ENCODE results near the gene CYBC1.
A peak's percentile ranks its signal among the peaks of the same experiment; 100 is the strongest.
"Not testable (repeated sequence)": the region's sequence is repeated elsewhere in the genome, so short reads cannot be mapped to it uniquely, and the experiment has no call there.

CYBC1 gene

DNA sequence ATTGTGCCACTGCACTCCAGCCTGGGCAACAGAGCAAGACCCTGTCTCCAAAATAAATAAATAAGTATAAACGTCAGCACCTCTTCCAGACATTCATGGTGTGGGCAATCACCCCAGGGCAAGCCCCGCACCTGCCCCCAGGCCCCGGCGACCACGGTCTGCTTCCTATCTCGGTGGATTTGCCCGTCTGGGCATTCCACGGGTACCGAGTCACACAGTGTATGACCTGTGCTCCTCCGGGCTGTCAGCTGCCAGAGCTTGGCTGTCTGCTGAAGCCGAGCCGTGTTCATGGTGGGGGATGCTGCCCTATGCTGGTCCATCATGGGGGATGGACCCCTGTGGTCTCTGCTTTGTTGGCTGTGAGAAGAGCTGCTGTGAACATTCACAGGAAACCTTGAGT, 15.4 kb downstream of the CYBC1 start:
- DNase-seq (ENCODE audit: low spot score), result no peak

DNA sequence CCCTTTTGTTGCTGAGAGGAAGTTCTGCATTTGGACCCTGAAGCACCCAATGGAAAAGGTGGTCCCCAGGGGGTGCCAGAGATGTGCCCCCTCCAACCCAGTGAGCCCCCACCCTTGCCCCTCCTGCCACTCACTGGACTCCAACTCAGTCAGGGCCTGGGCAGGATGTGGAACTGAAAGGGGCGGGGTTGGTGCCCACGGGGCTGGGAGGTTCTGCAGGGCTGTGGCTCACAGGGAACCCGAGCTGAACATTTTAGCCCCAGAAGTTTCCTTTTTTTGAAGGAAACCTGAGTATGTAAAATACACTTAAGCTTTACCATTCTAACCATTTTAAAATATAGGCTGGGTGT, 16.4 kb downstream of the CYBC1 start:
- no peak for DNase-seq (ENCODE audit: low spot score)

DNA sequence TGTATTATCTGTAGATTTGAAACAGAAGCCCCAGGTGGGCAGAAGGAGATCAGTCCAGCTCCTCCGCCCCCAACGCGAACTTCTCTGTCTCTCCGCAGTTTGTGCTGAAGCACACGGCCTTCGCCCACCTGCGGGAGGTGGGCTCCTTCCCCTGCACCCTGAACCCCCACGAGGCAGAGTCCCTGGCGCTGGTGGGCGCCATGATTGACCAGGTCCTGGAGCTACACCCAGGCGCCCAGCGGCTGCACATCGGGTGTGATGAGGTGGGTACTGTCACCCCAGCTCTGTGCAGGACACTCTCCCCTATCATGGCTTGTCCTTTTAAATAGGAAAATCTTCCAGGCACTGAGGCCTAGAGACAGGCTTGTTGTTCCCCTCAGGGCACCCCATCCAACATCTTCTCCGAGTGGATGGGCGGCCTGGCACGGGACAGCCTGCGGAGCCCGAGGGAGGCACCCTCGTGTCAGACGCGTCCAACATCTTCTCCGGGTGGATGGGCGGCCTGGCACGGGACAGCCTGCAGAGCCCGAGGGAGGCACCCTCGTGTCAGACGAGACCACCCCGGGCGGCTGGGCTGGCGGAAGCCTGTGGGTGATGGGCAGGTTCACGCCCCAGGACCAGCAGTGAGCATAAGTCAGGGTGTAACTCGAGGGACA, 16.9 kb downstream of the CYBC1 start:
- DNase-seq (ENCODE audit: low spot score), result no peak

DNA sequence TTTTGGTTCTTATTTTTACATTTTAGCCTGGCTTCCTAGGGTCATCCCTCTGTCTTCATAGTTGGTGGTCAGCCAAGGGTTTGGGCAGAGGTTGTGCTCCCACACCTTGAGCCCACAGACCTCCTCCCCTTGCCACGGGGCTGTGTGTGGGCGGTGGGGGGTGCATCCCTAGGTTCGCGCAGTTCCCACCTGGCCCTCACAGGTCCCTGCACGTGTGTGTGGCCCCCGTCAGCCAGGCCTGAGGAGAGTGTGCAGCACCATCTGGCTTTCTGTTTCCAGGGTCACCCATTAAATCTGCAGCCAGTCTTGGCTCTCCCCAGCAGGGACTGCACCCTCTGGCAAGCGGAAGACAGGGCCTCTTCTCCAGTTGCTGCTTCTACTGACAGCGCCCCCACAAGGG, 18.5 kb downstream of the CYBC1 start:
- no peak for DNase-seq (ENCODE audit: low spot score)

DNA sequence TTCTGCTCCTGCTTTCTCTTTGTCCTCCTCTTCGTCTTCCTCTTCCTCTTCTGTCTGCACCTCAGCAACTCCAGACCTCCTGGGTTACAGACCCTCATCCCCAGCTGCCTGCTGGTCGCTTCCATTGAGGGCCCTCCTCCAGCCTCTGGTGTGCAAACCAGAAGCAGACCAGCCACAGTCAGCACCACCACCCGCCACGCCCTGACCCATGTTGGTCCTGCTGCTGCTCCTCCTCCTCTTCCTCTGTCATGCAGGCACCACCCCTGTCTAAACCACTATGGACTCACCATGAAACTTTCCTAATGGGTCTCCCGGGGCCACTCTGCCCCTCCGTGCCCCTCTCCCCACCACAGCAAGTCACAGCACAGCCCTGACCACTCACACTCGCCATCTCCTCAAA, 20.7 kb downstream of the CYBC1 start:
- no peak for DNase-seq (ENCODE audit: low spot score)

DNA sequence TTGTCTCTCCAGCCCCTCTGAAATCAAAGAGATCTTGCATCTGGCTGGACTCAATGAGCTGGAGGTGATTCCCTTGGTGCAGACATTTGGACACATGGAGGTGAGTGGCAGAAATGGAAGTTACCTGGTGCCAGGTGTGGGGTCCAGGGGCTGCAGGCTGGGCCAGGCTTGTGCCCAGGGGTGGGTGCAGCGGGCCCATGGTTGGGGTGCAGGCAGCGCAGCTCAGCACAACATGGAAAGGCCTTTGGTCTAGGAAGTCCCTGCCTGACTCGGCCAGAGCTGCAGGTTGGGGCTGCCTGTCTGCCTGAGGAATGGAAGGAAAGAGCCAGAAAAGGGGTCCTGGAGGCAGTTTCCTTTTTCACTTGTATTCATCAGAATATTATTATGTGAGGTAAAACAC, 22.0 kb downstream of the CYBC1 start:
- no peak for DNase-seq (ENCODE audit: low spot score)

DNA sequence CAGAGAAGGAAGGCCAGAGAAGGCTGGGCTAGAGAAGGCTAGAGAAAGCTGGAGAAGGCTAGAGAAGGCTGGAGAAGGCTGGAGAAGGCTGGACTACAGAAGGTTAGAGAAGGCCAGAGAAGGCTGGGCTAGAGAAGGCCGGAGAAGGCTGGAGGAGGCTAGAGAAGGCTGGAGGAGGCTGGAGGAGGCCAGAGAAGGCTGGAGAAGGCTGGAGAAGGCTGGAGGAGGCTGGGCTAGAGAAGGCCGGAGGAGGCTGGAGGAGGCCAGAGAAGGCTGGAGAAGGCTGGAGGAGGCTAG, 25.7 kb downstream of the CYBC1 start:
- DNase-seq (ENCODE audit: low spot score), result no peak

DNA sequence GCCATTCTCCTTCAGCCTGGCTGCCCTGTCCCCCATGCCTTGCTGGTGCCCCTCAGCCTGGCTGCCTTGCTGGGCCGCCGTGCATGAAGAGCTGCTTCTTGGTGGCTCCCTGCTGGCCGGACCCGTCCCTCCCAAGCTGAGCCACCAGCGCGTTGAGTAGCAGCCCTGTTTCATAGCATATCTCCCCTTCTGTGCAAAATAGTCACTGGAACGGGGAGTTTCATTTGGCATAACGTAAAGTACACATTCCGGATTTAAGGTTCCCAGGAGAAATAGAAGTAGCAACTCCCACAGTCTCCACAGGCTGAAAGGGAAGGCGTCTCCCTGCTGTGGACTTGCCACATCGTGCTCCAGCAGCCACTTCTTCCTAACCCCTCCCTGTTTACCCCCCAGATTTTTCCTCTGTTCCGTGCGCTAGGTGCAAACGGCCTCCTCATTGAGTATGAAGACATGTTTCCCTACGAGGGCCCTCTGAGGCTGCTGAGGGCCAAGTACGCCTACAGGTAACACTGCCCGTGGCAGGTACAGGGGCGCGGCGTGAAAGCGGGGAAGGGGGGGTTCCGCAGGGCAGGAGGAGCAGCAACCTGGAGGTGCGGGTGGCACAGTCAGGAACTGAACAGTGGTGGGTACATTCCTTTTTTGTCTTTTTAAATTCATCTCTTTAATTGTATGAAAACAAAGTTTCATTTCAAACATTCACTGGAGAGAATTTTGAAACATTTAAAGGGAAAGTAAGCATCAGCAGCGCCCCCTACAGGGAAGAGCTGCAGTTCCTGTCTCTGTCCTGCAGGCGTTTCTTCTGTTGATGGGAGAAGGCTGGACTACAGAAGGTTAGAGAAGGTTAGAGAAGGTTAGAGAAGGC, 26.3 kb downstream of the CYBC1 start:
- DNase-seq (ENCODE audit: low spot score), result peak; percentile 34

DNA sequence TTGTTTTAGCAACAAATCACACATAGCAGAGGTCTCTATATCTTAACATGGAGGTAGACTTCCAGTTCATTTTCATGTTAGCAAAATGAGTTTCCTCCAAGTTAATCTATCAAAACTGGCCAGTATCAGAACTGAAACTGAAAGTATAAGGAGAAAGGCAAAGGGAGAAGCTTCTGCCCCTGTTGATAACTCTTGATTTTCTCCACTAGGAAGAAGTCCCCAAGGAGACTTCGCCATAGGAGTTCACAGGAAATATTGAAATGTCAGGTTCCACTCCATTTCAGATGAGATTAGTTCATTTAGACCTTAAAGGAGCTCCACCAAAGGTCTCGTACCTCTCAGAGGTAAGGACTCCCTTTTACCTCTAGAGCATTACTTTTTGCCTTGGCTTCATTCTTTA, 31.0 kb downstream of the CYBC1 start:
- no peak for DNase-seq (ENCODE audit: low spot score)

DNA sequence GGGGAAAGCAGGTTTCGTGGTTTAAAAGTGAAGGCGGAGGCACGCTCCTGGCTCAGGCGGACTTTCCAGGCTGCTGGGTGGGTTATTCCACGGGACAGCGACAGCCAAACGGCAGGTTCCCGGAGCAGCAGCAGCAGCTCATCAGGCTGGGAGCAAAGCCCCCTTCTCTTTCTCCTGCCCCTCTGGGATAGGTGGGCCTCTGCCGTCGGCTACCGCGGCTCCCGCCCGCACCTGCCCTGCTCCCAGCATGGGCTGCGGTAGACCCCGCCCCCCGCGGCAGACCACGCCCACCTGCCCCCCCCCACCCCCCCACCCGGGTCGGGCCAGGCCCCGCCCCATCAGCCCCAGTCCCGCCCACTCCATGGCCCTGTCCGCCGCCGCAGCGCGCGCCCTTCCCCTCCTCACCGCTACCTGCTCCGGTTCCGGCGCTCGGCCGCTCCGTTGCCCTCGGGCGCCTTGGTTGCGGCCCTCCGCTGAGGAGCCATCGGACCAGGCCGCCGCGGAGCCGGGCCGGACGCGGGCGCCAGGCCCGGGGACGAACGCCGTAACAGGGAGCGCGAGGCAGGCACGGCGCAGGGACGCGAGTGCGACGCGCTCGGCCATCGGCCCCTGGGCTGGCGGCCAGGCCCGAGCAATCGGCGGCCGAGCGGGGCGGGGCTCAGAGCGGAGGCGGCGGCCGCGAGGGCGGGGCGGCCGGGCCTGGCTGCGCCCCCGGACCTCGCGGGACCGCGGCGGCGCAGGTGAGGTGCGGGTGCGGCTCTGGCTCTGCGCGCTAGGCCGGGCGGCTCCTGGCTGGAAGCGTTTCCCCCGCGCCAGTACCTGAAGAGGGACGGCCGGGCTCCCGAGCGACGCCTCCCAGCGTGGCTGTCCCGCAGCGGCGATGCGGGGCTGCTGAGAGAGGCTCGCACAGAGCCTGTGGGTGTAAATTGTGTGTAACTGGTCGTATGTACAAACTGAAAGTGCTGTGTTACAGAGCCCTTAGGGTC, 32.3 kb downstream of the CYBC1 start, which contains the start of the genes HEXD and OGFOD3:
HEXD (plus strand) TSS at position 347 of the 986 bp plus-strand sequence. CDS start 1,453 bp downstream, outside the sequence.
OGFOD3 (minus strand) TSS at position 586 of the 986 bp plus-strand sequence; CDS start at position 485, 101 bp downstream.
- peak; percentile 87 for DNase-seq (ENCODE audit: low spot score)

DNA sequence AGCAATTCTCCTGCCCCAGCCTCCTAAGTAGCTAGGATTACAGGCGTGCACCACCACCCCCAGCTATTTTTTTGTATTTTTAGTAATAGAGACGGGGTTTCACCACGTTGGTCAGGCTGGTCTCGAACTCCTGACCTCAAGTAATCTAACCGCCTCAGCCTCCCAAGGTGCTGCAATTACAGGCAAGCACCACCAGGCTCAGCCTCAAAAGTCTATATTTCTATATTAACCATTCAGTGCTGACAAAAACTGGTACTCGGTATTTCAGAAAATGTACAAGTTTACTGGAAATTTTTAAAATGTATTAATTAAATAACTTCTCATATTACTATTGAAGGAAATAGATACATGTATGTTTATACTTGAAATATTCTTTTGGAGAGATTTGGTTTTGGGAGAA, 33.8 kb downstream of the CYBC1 start:
- DNase-seq (ENCODE audit: low spot score), result peak; percentile 56

DNA sequence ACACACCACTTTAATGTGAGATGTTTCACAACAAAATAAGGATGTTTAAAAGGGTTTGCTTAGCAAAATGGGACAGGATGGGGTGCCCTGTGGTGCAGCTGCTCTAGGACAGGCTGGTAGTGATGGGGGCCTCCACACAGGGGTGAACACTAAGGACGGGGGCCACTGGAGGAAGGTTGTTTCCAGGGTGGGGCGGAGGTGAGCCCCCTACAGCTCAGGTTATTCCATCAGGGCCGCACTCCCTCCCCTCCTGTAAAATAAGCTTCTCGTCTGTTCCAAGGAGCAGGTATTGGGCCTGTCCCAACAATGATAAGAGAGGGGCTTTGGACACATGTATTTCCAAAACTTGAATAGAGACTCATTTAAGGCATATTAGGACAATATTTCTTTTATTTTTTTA, 34.3 kb downstream of the CYBC1 start:
- DNase-seq (ENCODE audit: low spot score), result no peak

DNA sequence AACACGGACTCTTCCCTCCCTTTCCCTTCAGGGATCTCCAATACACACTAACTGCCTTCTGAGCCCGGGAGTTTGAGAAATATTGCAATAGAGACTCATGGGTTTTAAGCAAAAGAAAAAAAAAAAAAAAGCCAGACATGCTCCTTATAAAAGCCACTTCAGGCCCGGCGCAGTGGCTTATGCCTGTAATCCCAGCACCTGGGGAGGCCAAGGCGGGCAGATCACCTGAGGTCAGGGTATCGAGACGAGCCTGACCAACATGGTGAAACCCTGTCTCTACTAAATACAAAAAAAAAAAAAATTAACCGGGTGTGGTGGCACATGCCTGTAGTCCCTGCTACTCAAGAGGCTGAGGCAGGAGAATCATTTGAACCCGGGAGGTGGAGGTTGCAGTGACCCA, 34.8 kb downstream of the CYBC1 start:
- no peak for DNase-seq (ENCODE audit: low spot score)

DNA sequence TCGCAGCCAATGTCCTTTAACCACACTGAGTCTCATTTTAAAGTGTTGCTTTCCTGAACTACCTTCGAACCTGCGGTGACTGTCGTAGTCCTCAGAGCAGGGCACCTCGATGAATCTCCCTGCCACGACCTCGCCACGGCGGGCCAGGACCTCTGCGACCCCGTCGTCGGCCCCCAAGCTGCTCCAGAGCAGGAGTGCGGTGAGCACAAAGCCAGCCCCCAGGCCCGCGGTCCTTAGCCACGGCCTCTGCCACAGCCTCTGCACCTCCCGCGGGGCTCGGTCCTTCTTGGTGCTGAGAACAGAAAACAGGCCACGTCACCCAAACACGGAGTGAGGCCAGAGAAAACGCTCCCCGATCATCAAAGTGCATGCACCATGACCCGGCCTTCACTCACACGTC, 35.2 kb downstream of the CYBC1 start:
- DNase-seq (ENCODE audit: low spot score), result no peak

DNA sequence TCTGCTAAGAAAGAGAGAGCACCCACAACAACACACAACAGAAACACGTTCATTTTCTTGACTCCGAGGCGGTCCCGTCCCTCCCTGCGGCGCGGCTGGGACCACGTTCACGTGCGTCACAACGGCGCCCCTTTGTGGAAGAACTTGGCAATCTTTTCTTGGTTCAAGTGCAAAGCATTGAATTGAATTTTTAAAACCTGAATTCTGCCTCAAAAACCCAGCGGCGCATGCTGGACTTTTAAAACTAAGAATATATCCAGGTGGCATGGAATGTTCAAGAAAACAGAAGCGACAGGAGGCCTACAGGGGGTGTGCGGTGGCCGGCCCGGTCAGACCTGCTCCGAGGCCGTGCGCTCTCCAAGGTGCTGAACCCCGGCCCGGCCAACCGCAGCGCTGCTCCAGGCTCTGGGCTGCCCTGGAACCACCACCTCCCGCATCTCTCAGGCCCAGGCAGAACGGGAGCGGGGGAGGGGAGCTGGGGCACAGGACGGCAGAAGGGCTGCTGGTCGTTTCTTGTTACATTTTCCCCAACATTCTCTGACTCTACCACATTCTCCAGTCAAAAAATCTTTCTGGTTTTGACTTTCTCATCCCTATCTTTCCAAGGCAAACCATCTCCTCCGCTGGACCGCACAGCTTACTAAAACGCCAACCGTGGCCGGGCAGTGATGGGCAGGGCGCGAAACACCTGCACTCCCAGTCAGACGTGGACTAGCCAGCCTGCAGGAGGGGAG, 35.8 kb downstream of the CYBC1 start:
- peak; percentile 31 for DNase-seq (ENCODE audit: low spot score)

DNA sequence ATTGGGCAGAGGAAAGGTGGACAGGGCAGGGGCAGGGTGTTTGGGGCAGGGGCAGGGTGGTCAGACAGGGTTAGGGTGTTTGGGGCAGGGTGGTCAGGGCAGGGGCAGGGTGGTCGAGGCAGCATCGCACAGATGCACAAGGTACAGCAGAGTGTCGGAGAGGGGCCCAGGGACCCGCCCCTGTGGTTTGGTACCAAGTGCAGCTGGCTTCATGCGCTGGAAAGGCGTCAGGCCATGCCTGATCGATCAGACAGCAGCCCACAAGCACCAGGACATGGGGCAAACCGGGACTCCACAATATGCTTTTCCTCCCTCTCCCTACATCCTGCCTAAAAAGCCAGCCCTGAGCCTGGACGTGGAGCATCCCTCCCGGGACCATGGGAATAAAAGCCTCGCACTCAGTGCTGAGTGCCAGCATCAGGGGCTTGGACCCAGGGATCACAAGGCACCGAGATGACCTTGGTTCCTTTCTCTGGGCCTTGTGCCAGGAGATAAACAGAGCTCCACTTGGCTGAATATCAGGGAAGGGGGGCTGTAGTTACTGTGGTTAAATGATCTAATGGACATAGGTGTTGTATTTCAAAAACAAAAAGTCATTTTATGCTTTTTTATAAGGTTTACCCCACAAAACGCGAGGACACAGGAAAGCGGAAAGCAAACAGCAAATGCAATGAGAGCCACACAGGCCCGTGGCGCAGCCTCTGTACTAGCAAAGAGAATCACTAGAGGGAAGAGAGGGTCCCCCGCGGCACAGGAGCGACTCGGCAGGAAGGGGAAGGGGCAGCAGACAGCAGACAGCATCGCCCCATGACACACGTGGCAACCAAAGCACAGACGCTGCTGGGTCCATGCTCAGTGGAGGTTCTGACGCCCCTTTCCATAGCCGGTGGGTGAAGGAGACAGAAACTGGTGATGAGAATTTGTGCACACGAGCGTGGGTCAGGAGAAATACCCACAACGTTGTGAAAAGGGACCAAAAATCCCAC, 37.7 kb downstream of the CYBC1 start:
- DNase-seq (ENCODE audit: low spot score), result no peak

DNA sequence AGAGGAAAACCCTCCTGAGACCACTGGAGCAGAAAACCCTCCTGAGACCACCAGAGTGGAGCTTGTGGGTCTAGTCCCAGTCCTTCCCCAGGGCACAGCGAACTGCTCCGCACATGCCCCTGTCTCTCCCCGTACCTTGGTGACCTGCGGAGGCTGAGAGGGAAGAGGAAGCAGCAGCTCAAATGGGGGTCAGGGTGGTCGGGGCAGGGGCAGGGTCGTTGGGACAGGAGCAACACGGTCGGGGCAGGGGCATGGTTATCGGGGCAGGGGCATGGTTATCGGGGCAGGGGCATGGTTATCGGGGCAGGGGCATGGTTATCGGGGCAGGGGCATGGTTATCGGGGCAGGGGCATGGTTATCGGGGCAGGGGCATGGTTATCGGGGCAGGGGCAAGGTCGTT, 38.5 kb downstream of the CYBC1 start:
- DNase-seq (ENCODE audit: low spot score), result not testable (repeated sequence)

DNA sequence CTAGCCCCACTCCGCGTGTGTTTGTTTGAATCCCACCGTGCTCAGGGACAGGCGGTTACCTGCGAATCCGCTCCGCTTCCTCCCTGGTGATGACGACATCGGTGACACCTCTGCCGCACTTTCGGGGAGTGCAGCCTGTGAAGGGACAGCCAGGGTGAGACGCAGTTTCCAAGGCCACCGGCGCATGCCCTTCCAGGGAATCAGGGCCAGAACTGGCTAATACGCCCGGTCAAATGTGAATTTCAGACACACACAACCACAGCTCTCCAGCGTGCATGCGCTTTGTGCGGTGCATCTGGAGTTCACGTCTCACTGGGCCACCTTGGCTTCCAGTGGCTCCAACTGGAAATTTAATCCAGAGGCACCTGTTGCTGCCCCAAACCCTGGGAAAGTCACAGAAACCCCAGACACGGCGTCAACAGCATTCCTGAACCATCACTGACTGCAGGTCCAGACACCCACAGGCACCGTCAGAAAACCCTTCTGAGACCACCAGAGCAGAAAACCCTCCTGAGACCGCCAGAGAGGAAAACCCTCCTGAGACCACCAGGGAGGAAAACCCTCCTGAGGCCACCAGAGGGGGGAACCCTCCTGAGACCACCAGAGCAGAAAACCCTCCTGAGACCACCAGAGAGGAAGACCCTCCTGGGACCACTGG, 39.0 kb downstream of the CYBC1 start:
- no peak for DNase-seq (ENCODE audit: low spot score)

DNA sequence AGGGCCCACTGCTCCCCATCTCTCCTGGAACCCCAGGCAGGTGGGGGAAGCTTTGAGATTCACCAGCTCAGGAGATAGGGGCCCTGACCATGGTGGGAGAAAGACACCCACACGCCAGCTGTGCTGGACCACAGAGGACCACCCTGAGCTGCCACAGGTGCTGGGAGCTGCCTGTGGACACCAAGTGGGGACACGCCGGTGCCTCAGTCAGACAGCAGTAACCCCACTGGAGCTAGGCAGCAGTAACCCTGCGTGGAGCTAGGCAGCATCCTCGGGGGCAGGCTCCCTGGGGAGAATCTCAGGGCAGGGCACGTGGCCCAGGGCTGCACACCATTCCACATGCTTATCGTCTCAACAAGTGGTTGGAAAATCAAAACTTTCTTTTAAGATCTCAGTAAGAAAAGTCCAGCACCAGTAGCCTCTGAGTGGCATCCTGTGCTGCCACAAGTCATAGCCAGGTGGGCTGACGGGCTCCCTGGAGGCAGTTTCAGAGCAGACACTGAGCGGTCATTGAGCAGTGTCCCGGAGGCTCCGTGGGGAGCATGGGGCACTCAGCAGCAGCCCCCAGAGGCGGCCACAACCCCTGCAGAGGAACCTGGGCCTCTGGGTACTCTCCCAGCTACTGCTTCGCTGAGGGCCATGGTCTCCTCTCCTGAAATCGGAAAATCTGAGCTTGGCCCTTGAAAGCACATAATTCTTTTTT, 40.4 kb downstream of the CYBC1 start:
- DNase-seq (ENCODE audit: low spot score), result no peak
